ENCODE measurements around the gene LRCH4. TPM values are rescaled to one million over a fixed set of nuclear protein-coding genes. Genes with fewer than 3 reads are reported as not detected.
A peak's percentile ranks its signal among the peaks of the same experiment; 100 is the strongest.

Gene LRCH4
- total and polyA plus RNA-seq, 9 of the 15 experiments (the other 6 are each of a cell fraction or from before 2014, with no cell fraction given): 0.06 to 63.3 (median 15.0) TPM

GRCh38 chr7:100585511-100586265 is at the start of gene LRCH4 (continued):
- no peak for TF ChIP-seq CREB3 (tag; conservative IDR thresholded peaks at IDR 0.05; ENCODE audit: low read depth)
- no peak; the same call in 1 of the 2 replicates for TF ChIP-seq ATF1 (CRISPR knock-in tag; IDR thresholded peaks at IDR 0.05)
- no peak for TF ChIP-seq ATF1 (tag; IDR thresholded peaks at IDR 0.05)
- TF ChIP-seq PURB (CRISPR knock-in tag; IDR thresholded peaks at IDR 0.05; ENCODE audit: low read depth): no peak
- TF ChIP-seq ZFPM2 (CRISPR knock-in tag; IDR thresholded peaks at IDR 0.05): peak; percentile 83; the same call in 1 of the 2 replicates
- TF ChIP-seq ZBTB7A (IDR thresholded peaks at IDR 0.05; ENCODE audit: borderline replicate concordance, control insufficient read depth, low read depth, low read length): peak; percentile 43; the same call in 1 of the 2 replicates
- peak; percentile 66; the same call in 1 of the 2 replicates for TF ChIP-seq ZNF76 (CRISPR knock-in tag; IDR thresholded peaks at IDR 0.05; ENCODE audit: borderline replicate concordance)
- no peak for TF ChIP-seq RERE (CRISPR knock-in tag; IDR thresholded peaks at IDR 0.05; ENCODE audit: borderline replicate concordance)
- no peak for TF ChIP-seq LARP7 (IDR thresholded peaks at IDR 0.05)
- peak; percentile 34; the same call in 1 of the 2 replicates for TF ChIP-seq TCF7 (IDR thresholded peaks at IDR 0.05; ENCODE audit: borderline replicate concordance)
- TF ChIP-seq ZNF644 (tag; IDR thresholded peaks at IDR 0.05; ENCODE audit: low read depth): no peak
- TF ChIP-seq HOMEZ (CRISPR knock-in tag; IDR thresholded peaks at IDR 0.05): 0 out of 2 replicates have a peak, but pooled peaks have one; percentile 55
- TF ChIP-seq CBX2 (IDR thresholded peaks at IDR 0.05; ENCODE audit: insufficient read depth, low read length, poor library complexity, severe bottlenecking): no peak
- no peak; the same call in 1 of the 2 replicates for TF ChIP-seq TAL1 (IDR thresholded peaks at IDR 0.05)
- TF ChIP-seq WHSC1 (IDR thresholded peaks at IDR 0.05; ENCODE audit: low read length): no peak
- TF ChIP-seq TCF7L2 (IDR thresholded peaks at IDR 0.05; ENCODE audit: low read depth, low read length): no peak
- no peak for TF ChIP-seq SMARCB1 (IDR thresholded peaks at IDR 0.05; ENCODE audit: insufficient read length, low read depth)
- TF ChIP-seq FUS (optimal IDR thresholded peaks at IDR 0.05; ENCODE audit: low read depth, low read length): no peak

Measured in K562 (cell line).